GM21423 (cell line): ENCODE data around the gene ANKS3.

Experiments
- ATAC-seq: cut with Tn5 transposase; IDR thresholded peaks from one replicate; pipeline ENCODE4 v1.9.1; 2021; ENCODE audit warnings: mild to moderate bottlenecking, moderate library complexity; ENCODE audit not compliant: unreplicated experiment

Gene ANKS3

GRCh38 chr16:4673387-4674046, 60.6 kb downstream of the ANKS3 start:
- no peak for ATAC-seq

GRCh38 chr16:4668313-4668960, 65.6 kb downstream of the ANKS3 start:
- ATAC-seq, result no peak

- no peak for ATAC-seq
Observed at GRCh38 chr16:4667203-4667963, 66.7 kb downstream of the ANKS3 start.

- ATAC-seq, result no peak
Observed at GRCh38 chr16:4666537-4667202, 67.4 kb downstream of the ANKS3 start.

GRCh38 chr16:4664538-4665418, 69.3 kb downstream of the ANKS3 start:
- ATAC-seq, result no peak

GRCh38 chr16:4663777-4664465, 70.2 kb downstream of the ANKS3 start:
- no peak for ATAC-seq

GRCh38 chr16:4663465-4663776, 70.7 kb downstream of the ANKS3 start:
- no peak for ATAC-seq

- ATAC-seq, result no peak
Observed at GRCh38 chr16:4661661-4662060, 72.4 kb downstream of the ANKS3 start.

GRCh38 chr16:4660454-4661007, 73.5 kb downstream of the ANKS3 start:
- no peak for ATAC-seq

- no peak for ATAC-seq
Observed at GRCh38 chr16:4659363-4660353, 74.4 kb downstream of the ANKS3 start.

GRCh38 chr16:4656695-4657686, 77.1 kb downstream of the ANKS3 start:
- no peak for ATAC-seq

GRCh38 chr16:4656221-4656620, 77.8 kb downstream of the ANKS3 start:
- ATAC-seq, result no peak

- ATAC-seq, result no peak
Observed at GRCh38 chr16:4655801-4656200, 78.3 kb downstream of the ANKS3 start.

- no peak for ATAC-seq
Observed at GRCh38 chr16:4654964-4655590, 79.0 kb downstream of the ANKS3 start.

- no peak for ATAC-seq
Observed at GRCh38 chr16:4654011-4654963, 79.8 kb downstream of the ANKS3 start.

- no peak for ATAC-seq
Observed at GRCh38 chr16:4652561-4652960, 81.5 kb downstream of the ANKS3 start.
